Neutrophil (primary cell): Measurements from ENCODE around the gene KAT5.

Experiments
- H3K27ac ChIP-seq: fragments of 200-600 bp; sonication (generic); 2 replicates; pipeline ENCODE4 v1.5.1; 2016; ENCODE audit warnings: mild to moderate bottlenecking, moderate library complexity
- H3K27me3 ChIP-seq: fragments of 200-600 bp; sonication (generic); 2 replicates; pipeline ENCODE4 v1.6.0; 2016; ENCODE audit warnings: mild to moderate bottlenecking
- H3K36me3 ChIP-seq: fragments of 200-600 bp; sonication (generic); 2 replicates; pipeline ENCODE4 v1.5.1; 2017
- H3K4me1 ChIP-seq, 2 experiments: fragments of 200-600 bp in 1 of 2; sonication (generic) in 1 of 2; 1 replicate in 1 of 2; 2 replicates in 1 of 2; pipeline versions ENCODE4 v1.5.1 to v1.6.1; 2013 to 2016; ENCODE audit warnings: low read depth in 1 of 2, low read length in 1 of 2, mild to moderate bottlenecking in 1 of 2, moderate library complexity in 1 of 2; ENCODE audit not compliant: control insufficient read depth in 1 of 2, insufficient read depth in 1 of 2
- H3K4me3 ChIP-seq, 2 experiments: fragments of 200-600 bp in 1 of 2; sonication (generic) in 1 of 2; 1 replicate in 1 of 2; 2 replicates in 1 of 2; pipeline ENCODE4 v1.5.1; 2013 to 2016; ENCODE audit warnings: low read depth in 1 of 2, low read length in 1 of 2, mild to moderate bottlenecking in 1 of 2, moderate library complexity in 1 of 2
- H3K9me3 ChIP-seq: fragments of 200-600 bp; sonication (generic); 2 replicates; pipeline ENCODE4 v1.5.1; 2016
- CTCF ChIP-seq: fragments of 200-600 bp; sonication (generic); IDR thresholded peaks from 2 replicates; pipeline ENCODE4 v1.5.1; 2016; ENCODE audit warnings: antibody characterized with exemption

Gene KAT5

DNA sequence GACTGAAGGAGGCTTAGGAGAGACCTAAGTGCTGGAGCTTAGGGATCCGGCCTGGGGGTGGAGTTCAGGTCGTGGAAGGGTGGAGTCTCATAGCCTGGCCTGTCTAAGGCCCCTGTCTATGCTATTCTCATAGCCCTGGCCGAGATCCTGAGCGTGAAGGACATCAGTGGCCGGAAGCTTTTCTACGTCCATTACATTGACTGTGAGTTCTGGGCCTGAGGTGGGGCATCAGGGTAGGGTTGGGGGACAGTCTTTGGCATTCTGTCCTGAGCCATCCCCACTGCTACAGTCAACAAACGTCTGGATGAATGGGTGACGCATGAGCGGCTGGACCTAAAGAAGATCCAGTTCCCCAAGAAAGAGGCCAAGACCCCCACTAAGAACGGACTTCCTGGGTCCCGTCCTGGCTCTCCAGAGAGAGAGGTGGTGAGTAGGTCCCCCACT lies 603 bp downstream of the KAT5 start:
- H3K4me3 ChIP-seq, result peak overlapping the region; percentile 99
- peaks cover 15% of the 10 kb centered on the region in 2 experiments for H3K4me1 ChIP-seq
- peak overlapping the region; percentile 99 for H3K27ac ChIP-seq
- no peaks in the 10 kb centered on the region for H3K27me3 ChIP-seq
- no peaks in the 10 kb centered on the region for H3K9me3 ChIP-seq
- TF ChIP-seq CTCF, result no peak
- H3K36me3 ChIP-seq, result peaks cover 54% of the 10 kb centered on the region

DNA sequence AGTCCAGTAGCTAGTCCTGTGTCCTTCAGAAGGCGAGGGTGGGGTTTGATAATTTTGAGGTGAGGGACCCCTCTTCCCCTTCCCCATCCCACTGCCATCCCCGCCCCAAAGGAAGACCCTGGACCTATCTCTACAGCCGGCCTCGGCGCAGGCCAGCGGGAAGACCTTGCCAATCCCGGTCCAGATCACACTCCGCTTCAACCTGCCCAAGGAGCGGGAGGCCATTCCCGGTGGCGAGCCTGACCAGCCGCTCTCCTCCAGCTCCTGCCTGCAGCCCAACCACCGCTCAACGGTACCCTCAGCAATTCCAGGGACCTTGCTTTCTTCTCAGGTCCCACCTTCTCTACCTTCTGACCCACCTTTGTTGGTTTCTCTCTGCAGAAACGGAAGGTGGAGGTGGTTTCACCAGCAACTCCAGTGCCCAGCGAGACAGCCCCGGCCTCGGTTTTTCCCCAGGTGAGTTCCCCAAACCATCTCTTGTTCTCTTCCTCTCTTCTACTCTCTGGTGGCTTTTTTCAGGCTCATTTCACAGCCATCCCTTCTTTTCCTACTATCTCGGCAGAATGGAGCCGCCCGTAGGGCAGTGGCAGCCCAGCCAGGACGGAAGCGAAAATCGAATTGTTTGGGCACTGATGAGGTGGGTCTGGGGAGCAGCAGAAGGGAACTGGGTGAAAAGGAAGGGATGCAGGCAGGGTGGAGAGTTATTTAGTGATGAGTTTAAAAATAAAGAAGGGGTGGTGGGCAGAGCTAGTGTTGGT lies 1.3 kb downstream of the KAT5 start:
- TF ChIP-seq CTCF, result no peak
- Histone ChIP-seq H3K4me1 (peaks cover 17 to 19% of the 10 kb centered on the region in 2 experiments), H3K27me3 (no peaks in the 10 kb centered on the region), H3K9me3 (no peaks in the 10 kb centered on the region), H3K36me3 (peaks cover 62% of the 10 kb centered on the region), H3K4me3 (peak overlapping the region in 1 of 2 experiments; percentile 99), H3K27ac (peak overlapping the region; percentile 99)

GRCh38 chr11:65714433-65714832 lies 2.4 kb downstream of the KAT5 start:
- Histone ChIP-seq H3K4me1 (peaks cover 28 to 30% of the 10 kb centered on the region in 2 experiments), H3K4me3 (no peak overlapping the region), H3K36me3 (peaks cover 72% of the 10 kb centered on the region), H3K27ac (no peak overlapping the region), H3K27me3 (no peaks in the 10 kb centered on the region), H3K9me3 (no peaks in the 10 kb centered on the region)
- TF ChIP-seq CTCF, result no peak

- Histone ChIP-seq H3K4me1 (peaks cover 33 to 34% of the 10 kb centered on the region in 2 experiments), H3K27ac (peak overlapping the region; percentile 23), H3K4me3 (no peak overlapping the region), H3K36me3 (peaks cover 72% of the 10 kb centered on the region), H3K9me3 (no peaks in the 10 kb centered on the region), H3K27me3 (no peaks in the 10 kb centered on the region)
- no peak for TF ChIP-seq CTCF
These were observed 4.2 kb downstream of the KAT5 start for GRCh38 chr11:65716302-65716701.

- H3K4me3 ChIP-seq, result no peak overlapping the region
- H3K4me1 ChIP-seq, result peaks cover 31 to 33% of the 10 kb centered on the region in 2 experiments
- H3K27me3 ChIP-seq, result no peaks in the 10 kb centered on the region
- no peak for TF ChIP-seq CTCF
- H3K27ac ChIP-seq, result peak overlapping the region; percentile 89
- no peaks in the 10 kb centered on the region for H3K9me3 ChIP-seq
- H3K36me3 ChIP-seq, result peaks cover 69% of the 10 kb centered on the region
These were observed 4.8 kb downstream of the KAT5 start for GRCh38 chr11:65716774-65717405.
